Gastroesophageal sphincter (tissue), 3 donors: Measurements from ENCODE around the gene CD68.

Source experiments
- POLR2A ChIP-seq, 2 donors: fragments of 450-650 bp; IDR thresholded peaks; one replicate each; pipeline ENCODE4 v1.6.1; 2017; ENCODE audit warnings: antibody characterized with exemption in 2 of 2, mild to moderate bottlenecking in 2 of 2, moderate library complexity in 1 of 2
- TF ChIP-seq, protein P1 (sequence below), 4 experiments: fragments of 200-600 bp in 2 of 4; fragments of 450-650 bp in 2 of 4; sonication (generic) in 1 of 4; IDR thresholded peaks; one replicate each; pipeline ENCODE4 v1.5.1; 2017 to 2019; ENCODE audit warnings: antibody characterized with exemption in 4 of 4, mild to moderate bottlenecking in 2 of 4, moderate library complexity in 2 of 4

DNA sequence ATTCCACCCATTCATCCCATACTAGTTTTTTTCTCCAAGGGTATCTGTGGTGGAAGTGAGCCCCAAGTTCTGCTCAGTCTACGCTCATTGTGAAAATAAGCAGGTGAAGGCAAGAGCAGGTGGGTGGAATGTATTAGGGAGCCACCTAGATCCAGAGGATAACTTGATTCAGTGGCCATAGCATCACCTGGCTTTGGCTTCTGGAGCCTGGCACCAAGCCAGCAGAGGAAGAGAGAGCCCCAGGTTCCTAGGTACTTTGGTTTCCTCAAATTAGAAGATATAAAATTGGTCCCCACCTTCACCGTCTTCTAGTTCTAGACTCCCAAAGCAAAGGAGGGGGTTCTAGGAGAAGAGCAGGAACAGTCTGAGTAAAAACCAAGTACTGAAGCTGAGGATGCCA is 31.2 kb downstream of the CD68 start:
- TF ChIP-seq, protein P1, sequence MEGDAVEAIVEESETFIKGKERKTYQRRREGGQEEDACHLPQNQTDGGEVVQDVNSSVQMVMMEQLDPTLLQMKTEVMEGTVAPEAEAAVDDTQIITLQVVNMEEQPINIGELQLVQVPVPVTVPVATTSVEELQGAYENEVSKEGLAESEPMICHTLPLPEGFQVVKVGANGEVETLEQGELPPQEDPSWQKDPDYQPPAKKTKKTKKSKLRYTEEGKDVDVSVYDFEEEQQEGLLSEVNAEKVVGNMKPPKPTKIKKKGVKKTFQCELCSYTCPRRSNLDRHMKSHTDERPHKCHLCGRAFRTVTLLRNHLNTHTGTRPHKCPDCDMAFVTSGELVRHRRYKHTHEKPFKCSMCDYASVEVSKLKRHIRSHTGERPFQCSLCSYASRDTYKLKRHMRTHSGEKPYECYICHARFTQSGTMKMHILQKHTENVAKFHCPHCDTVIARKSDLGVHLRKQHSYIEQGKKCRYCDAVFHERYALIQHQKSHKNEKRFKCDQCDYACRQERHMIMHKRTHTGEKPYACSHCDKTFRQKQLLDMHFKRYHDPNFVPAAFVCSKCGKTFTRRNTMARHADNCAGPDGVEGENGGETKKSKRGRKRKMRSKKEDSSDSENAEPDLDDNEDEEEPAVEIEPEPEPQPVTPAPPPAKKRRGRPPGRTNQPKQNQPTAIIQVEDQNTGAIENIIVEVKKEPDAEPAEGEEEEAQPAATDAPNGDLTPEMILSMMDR (IDR thresholded peaks at IDR 0.05): no peak
- TF ChIP-seq POLR2A (IDR thresholded peaks at IDR 0.05): no peak
